ENCODE data around the gene FGR. TPM values are rescaled to one million over a fixed set of nuclear protein-coding genes. Genes with fewer than 3 reads are reported as not detected.
A peak's percentile ranks its signal among the peaks of the same experiment; 100 is the strongest.
"Not testable (repeated sequence)": the region's sequence is repeated elsewhere in the genome, so short reads cannot be mapped to it uniquely, and the experiment has no call there.

The FGR gene
- 7.8 TPM for polyA plus RNA-seq (2013)

GRCh38 chr1:27634985-27635367 lies at the start of gene FGR:
Gene FGR, minus strand, starts transcription at chr1:27635185. Its CDS starts 11,269 bp downstream, at chr1:27623916.
- Histone ChIP-seq H3K36me3 (ENCODE audit: control insufficient read depth in 4 of 4, insufficient read depth in 4 of 4, low read length in 3 of 4) (no peaks in the 10 kb centered on the region), H3K4me1 (ENCODE audit: control extremely low read depth in 1 of 4, control insufficient read depth in 4 of 4, insufficient read depth in 4 of 4, low read length in 3 of 4) (peaks cover 12 to 67% (median 64%) of the 10 kb centered on the region in 4 experiments), H3K27ac (ENCODE audit: insufficient read depth in 1 of 2, low read depth in 1 of 2, low read length in 2 of 2, poor library complexity in 1 of 2, severe bottlenecking in 2 of 2) (peak within 1 kb of the TSS in 1 of 2 experiments; percentile 67), H3K4me3 (ENCODE audit: control insufficient read depth in 1 of 7, extremely low read depth in 1 of 7, insufficient read depth in 4 of 7, low read depth in 2 of 7, low read length in 6 of 7) (peak within 1 kb of the TSS; percentile 28 to 80 (median 67)), H3K27me3 (replicated peaks in 2 of 5; ENCODE audit: control insufficient read depth in 4 of 5, insufficient read depth in 5 of 5, low read length in 4 of 5) (no peaks in the 10 kb centered on the region), H3K9me3 (ENCODE audit: control extremely low read depth in 1 of 5, control insufficient read depth in 4 of 5, insufficient read depth in 2 of 5, low read depth in 1 of 5, low read length in 4 of 5) (no peaks in the 10 kb centered on the region)
- CTCF ChIA-PET, result interaction anchor here (1.3 to 22.9 kb wide), 3 partner anchors 10 to 28 kb away, joined by 4 to 297 read pairs (median 8); partner anchors contain the start of gene AHDC1
- POLR2A ChIA-PET, result no interaction called here
- WGBS (ENCODE audit: insufficient coverage), result 5% methylated on average over 10 of the region's 28 CpGs
- no peak for DNase-seq

GRCh38 chr1:27684176-27684575 lies 49.2 kb upstream of the FGR start:
- no peak for DNase-seq
- H3K4me1 ChIP-seq (ENCODE audit: control extremely low read depth in 1 of 4, control insufficient read depth in 4 of 4, insufficient read depth in 4 of 4, low read length in 3 of 4), result no peaks in the 10 kb centered on the region
- CTCF ChIA-PET, result interaction anchor here (1.0 kb wide), 1 partner anchor 23 kb away, joined by 3 read pairs; no protein-coding TSS in a partner anchor
- peaks cover 0 to 14% (median 11%) of the 10 kb centered on the region in 5 experiments for H3K9me3 ChIP-seq (ENCODE audit: control extremely low read depth in 1 of 5, control insufficient read depth in 4 of 5, insufficient read depth in 2 of 5, low read depth in 1 of 5, low read length in 4 of 5)
- H3K36me3 ChIP-seq (ENCODE audit: control insufficient read depth in 4 of 4, insufficient read depth in 4 of 4, low read length in 3 of 4), result no peaks in the 10 kb centered on the region
- 100% methylated on average over 2 of the region's 2 CpGs for WGBS (ENCODE audit: insufficient coverage)
- no peak overlapping the region for H3K27ac ChIP-seq (ENCODE audit: insufficient read depth in 1 of 2, low read depth in 1 of 2, low read length in 2 of 2, poor library complexity in 1 of 2, severe bottlenecking in 2 of 2)
- no peaks in the 10 kb centered on the region for H3K27me3 ChIP-seq (replicated peaks in 2 of 5; ENCODE audit: control insufficient read depth in 4 of 5, insufficient read depth in 5 of 5, low read length in 4 of 5)
- H3K4me3 ChIP-seq (ENCODE audit: control insufficient read depth in 1 of 7, extremely low read depth in 1 of 7, insufficient read depth in 4 of 7, low read depth in 2 of 7, low read length in 6 of 7), result no peak overlapping the region
- POLR2A ChIA-PET, result no interaction called here

- Histone ChIP-seq H3K4me3 (ENCODE audit: control insufficient read depth in 1 of 7, extremely low read depth in 1 of 7, insufficient read depth in 4 of 7, low read depth in 2 of 7, low read length in 6 of 7) (no peak overlapping the region), H3K27ac (ENCODE audit: insufficient read depth in 1 of 2, low read depth in 1 of 2, low read length in 2 of 2, poor library complexity in 1 of 2, severe bottlenecking in 2 of 2) (no peak overlapping the region), H3K4me1 (ENCODE audit: control extremely low read depth in 1 of 4, control insufficient read depth in 4 of 4, insufficient read depth in 4 of 4, low read length in 3 of 4) (no peaks in the 10 kb centered on the region), H3K9me3 (ENCODE audit: control extremely low read depth in 1 of 5, control insufficient read depth in 4 of 5, insufficient read depth in 2 of 5, low read depth in 1 of 5, low read length in 4 of 5) (peaks cover 0 to 14% (median 11%) of the 10 kb centered on the region in 5 experiments), H3K36me3 (ENCODE audit: control insufficient read depth in 4 of 4, insufficient read depth in 4 of 4, low read length in 3 of 4) (no peaks in the 10 kb centered on the region), H3K27me3 (replicated peaks in 2 of 5; ENCODE audit: control insufficient read depth in 4 of 5, insufficient read depth in 5 of 5, low read length in 4 of 5) (no peaks in the 10 kb centered on the region)
- DNase-seq, result no peak
- WGBS (ENCODE audit: insufficient coverage), result no CpG with 5 or more reads among the region's 5 CpGs
- ChIA-PET POLR2A (no interaction called here), CTCF (interaction anchor here (1.0 kb wide), 1 partner anchor 149 kb away, joined by 3 read pairs; no protein-coding TSS in a partner anchor)
Observed at GRCh38 chr1:27682351-27682944, 47.5 kb upstream of the FGR start.

GRCh38 chr1:27681580-27681979 lies 46.6 kb upstream of the FGR start:
- H3K27ac ChIP-seq (ENCODE audit: insufficient read depth in 1 of 2, low read depth in 1 of 2, low read length in 2 of 2, poor library complexity in 1 of 2, severe bottlenecking in 2 of 2); H3K4me3 ChIP-seq (ENCODE audit: control insufficient read depth in 1 of 7, extremely low read depth in 1 of 7, insufficient read depth in 4 of 7, low read depth in 2 of 7, low read length in 6 of 7); H3K27me3 ChIP-seq (replicated peaks in 2 of 5; ENCODE audit: control insufficient read depth in 4 of 5, insufficient read depth in 5 of 5, low read length in 4 of 5); CTCF ChIA-PET; DNase-seq; H3K36me3 ChIP-seq (ENCODE audit: control insufficient read depth in 4 of 4, insufficient read depth in 4 of 4, low read length in 3 of 4); H3K4me1 ChIP-seq (ENCODE audit: control extremely low read depth in 1 of 4, control insufficient read depth in 4 of 4, insufficient read depth in 4 of 4, low read length in 3 of 4); POLR2A ChIA-PET: not testable (repeated sequence)
- H3K9me3 ChIP-seq (ENCODE audit: control extremely low read depth in 1 of 5, control insufficient read depth in 4 of 5, insufficient read depth in 2 of 5, low read depth in 1 of 5, low read length in 4 of 5), result peaks cover 0 to 14% (median 11%) of the 10 kb centered on the region in 5 experiments
- 100% methylated on average over 2 of the region's 4 CpGs for WGBS (ENCODE audit: insufficient coverage)

GRCh38 chr1:27680225-27680791 lies 45.3 kb upstream of the FGR start:
- H3K36me3 ChIP-seq (ENCODE audit: control insufficient read depth in 4 of 4, insufficient read depth in 4 of 4, low read length in 3 of 4); H3K4me3 ChIP-seq (ENCODE audit: control insufficient read depth in 1 of 7, extremely low read depth in 1 of 7, insufficient read depth in 4 of 7, low read depth in 2 of 7, low read length in 6 of 7); H3K4me1 ChIP-seq (ENCODE audit: control extremely low read depth in 1 of 4, control insufficient read depth in 4 of 4, insufficient read depth in 4 of 4, low read length in 3 of 4); H3K27me3 ChIP-seq (replicated peaks in 2 of 5; ENCODE audit: control insufficient read depth in 4 of 5, insufficient read depth in 5 of 5, low read length in 4 of 5); POLR2A ChIA-PET; H3K27ac ChIP-seq (ENCODE audit: insufficient read depth in 1 of 2, low read depth in 1 of 2, low read length in 2 of 2, poor library complexity in 1 of 2, severe bottlenecking in 2 of 2); DNase-seq: not testable (repeated sequence)
- CTCF ChIA-PET, result interaction anchor here (1.2 kb wide), 1 partner anchor 11 kb away, joined by 3 read pairs; no protein-coding TSS in a partner anchor
- WGBS (ENCODE audit: insufficient coverage), result 100% methylated on average over 1 of the region's 2 CpGs
- peaks cover 0 to 14% (median 11%) of the 10 kb centered on the region in 5 experiments for H3K9me3 ChIP-seq (ENCODE audit: control extremely low read depth in 1 of 5, control insufficient read depth in 4 of 5, insufficient read depth in 2 of 5, low read depth in 1 of 5, low read length in 4 of 5)

GRCh38 chr1:27678747-27679146 lies 43.8 kb upstream of the FGR start:
- Histone ChIP-seq H3K9me3 (ENCODE audit: control extremely low read depth in 1 of 5, control insufficient read depth in 4 of 5, insufficient read depth in 2 of 5, low read depth in 1 of 5, low read length in 4 of 5) (peaks cover 0 to 14% (median 11%) of the 10 kb centered on the region in 5 experiments), H3K27ac (ENCODE audit: insufficient read depth in 1 of 2, low read depth in 1 of 2, low read length in 2 of 2, poor library complexity in 1 of 2, severe bottlenecking in 2 of 2) (no peak overlapping the region), H3K36me3 (ENCODE audit: control insufficient read depth in 4 of 4, insufficient read depth in 4 of 4, low read length in 3 of 4) (no peaks in the 10 kb centered on the region), H3K4me3 (ENCODE audit: control insufficient read depth in 1 of 7, extremely low read depth in 1 of 7, insufficient read depth in 4 of 7, low read depth in 2 of 7, low read length in 6 of 7) (no peak overlapping the region), H3K27me3 (replicated peaks in 2 of 5; ENCODE audit: control insufficient read depth in 4 of 5, insufficient read depth in 5 of 5, low read length in 4 of 5) (no peaks in the 10 kb centered on the region), H3K4me1 (ENCODE audit: control extremely low read depth in 1 of 4, control insufficient read depth in 4 of 4, insufficient read depth in 4 of 4, low read length in 3 of 4) (no peaks in the 10 kb centered on the region)
- POLR2A ChIA-PET, result no interaction called here
- DNase-seq, result no peak
- CTCF ChIA-PET, result interaction anchor here (1.0 kb wide), 1 partner anchor 18 kb away, joined by 3 read pairs; no protein-coding TSS in a partner anchor

- ChIA-PET CTCF (interaction anchor here (1.6 kb wide), 1 partner anchor 43 kb away, joined by 8 read pairs; no protein-coding TSS in a partner anchor), POLR2A (no interaction called here)
- Histone ChIP-seq H3K27me3 (replicated peaks in 2 of 5; ENCODE audit: control insufficient read depth in 4 of 5, insufficient read depth in 5 of 5, low read length in 4 of 5) (no peaks in the 10 kb centered on the region), H3K36me3 (ENCODE audit: control insufficient read depth in 4 of 4, insufficient read depth in 4 of 4, low read length in 3 of 4) (no peaks in the 10 kb centered on the region), H3K9me3 (ENCODE audit: control extremely low read depth in 1 of 5, control insufficient read depth in 4 of 5, insufficient read depth in 2 of 5, low read depth in 1 of 5, low read length in 4 of 5) (peaks cover 0 to 10% (median 6%) of the 10 kb centered on the region in 5 experiments), H3K4me1 (ENCODE audit: control extremely low read depth in 1 of 4, control insufficient read depth in 4 of 4, insufficient read depth in 4 of 4, low read length in 3 of 4) (peaks cover 5 to 17% (median 13%) of the 10 kb centered on the region in 4 experiments), H3K4me3 (ENCODE audit: control insufficient read depth in 1 of 7, extremely low read depth in 1 of 7, insufficient read depth in 4 of 7, low read depth in 2 of 7, low read length in 6 of 7) (no peak overlapping the region), H3K27ac (ENCODE audit: insufficient read depth in 1 of 2, low read depth in 1 of 2, low read length in 2 of 2, poor library complexity in 1 of 2, severe bottlenecking in 2 of 2) (no peak overlapping the region)
- no CpG with 5 or more reads among the region's 1 CpG for WGBS (ENCODE audit: insufficient coverage)
- no peak for DNase-seq
Observed at GRCh38 chr1:27676410-27676809, 41.4 kb upstream of the FGR start.

Data from common myeloid progenitor, CD34-positive (primary cell).